Vagina (tissue), 2 donors: ENCODE results near the gene UST.

ENCODE experiments used
- CTCF ChIP-seq, 3 experiments: fragments of 450-650 bp in 2 of 3; fragments of 200-600 bp in 1 of 3; sonication (generic) in 1 of 3; IDR thresholded peaks; one replicate each; pipeline ENCODE4 v1.5.1; 2017 to 2019; ENCODE audit warnings: antibody characterized with exemption in 3 of 3, mild to moderate bottlenecking in 2 of 3, moderate library complexity in 2 of 3
- POLR2A ChIP-seq, 2 donors: fragments of 450-650 bp; IDR thresholded peaks; one replicate each; pipeline ENCODE4 v1.6.1; 2017; ENCODE audit warnings: antibody characterized with exemption in 2 of 2, mild to moderate bottlenecking in 2 of 2, moderate library complexity in 2 of 2
- POLR2AphosphoS5 ChIP-seq, 2 donors: sonication (generic); formaldehyde crosslinking; IDR thresholded peaks; one replicate each; pipeline ENCODE4 v1.9.0; 2017; ENCODE audit warnings: antibody characterized with exemption in 2 of 2, mild to moderate bottlenecking in 2 of 2, low read depth in 1 of 2; ENCODE audit not compliant: insufficient read depth in 1 of 2

- TF ChIP-seq POLR2AphosphoS5 (IDR thresholded peaks at IDR 0.05; ENCODE audit: insufficient read depth in 1 of 2, low read depth in 1 of 2) = no peak
- TF ChIP-seq POLR2A (IDR thresholded peaks at IDR 0.05) = no peak
- no peak for TF ChIP-seq CTCF (IDR thresholded peaks at IDR 0.05)
These were observed 178.9 kb downstream of the UST start for GRCh38 chr6:148925701-148926100.
